Cardiac muscle cell (in vitro differentiated cells and primary cell): ENCODE results near the gene JAKMIP2. TPM values are rescaled to one million over a fixed set of nuclear protein-coding genes. Genes with fewer than 3 reads are reported as not detected.

Experiments used
- DNase-seq, 2 donors: peaks; one replicate each; pipeline versions ENCODE4 v3.0.0 to v3.0.0-alpha.2; 2010 to 2017; ENCODE audit warnings: low read depth in 1 of 2, low spot score in 1 of 2
- H3K27ac ChIP-seq: fragments of 200-600 bp; sonication (generic); 2 replicates; pipeline ENCODE4 v1.5.1; 2016
- H3K27me3 ChIP-seq: fragments of 200-600 bp; sonication (generic); 2 replicates; pipeline ENCODE4 v1.6.0; 2016; ENCODE audit warnings: control low read depth
- H3K36me3 ChIP-seq: fragments of 200-600 bp; sonication (generic); 2 replicates; pipeline ENCODE4 v1.5.1; 2016; ENCODE audit warnings: control low read depth
- H3K4me1 ChIP-seq: fragments of 200-600 bp; sonication (generic); 2 replicates; pipeline ENCODE4 v1.8.1; 2017; ENCODE audit warnings: low read depth, mild to moderate bottlenecking, mixed run types
- H3K4me3 ChIP-seq: fragments of 200-600 bp; sonication (generic); 2 replicates; pipeline ENCODE4 v1.5.1; 2016; ENCODE audit warnings: mild to moderate bottlenecking
- H3K9me3 ChIP-seq: fragments of 200-600 bp; sonication (generic); 2 replicates; pipeline ENCODE4 v1.5.1; 2017; ENCODE audit warnings: low read depth, mild to moderate bottlenecking, control low read depth
- polyA plus RNA-seq: library from polyadenylated mRNA; unstranded; fragments of >200 nt; fragmentation: Nextera tagmentation; extraction: Ambion mirVana; gene quantifications from 2 replicates; pipeline ENCODE4 v1.2.1, GENCODE V29; 2016
- total RNA-seq: library from RNA; depleted of rRNA; stranded (reverse); fragments of >200 nt; gene quantifications from 2 replicates; pipeline ENCODE4 v1.2.3, GENCODE V29; 2016
- TF ChIP-seq, protein P1 (sequence below): IDR thresholded peaks from 2 replicates; pipeline ENCODE4 v1.5.1; 2012; ENCODE audit warnings: low read depth, mild to moderate bottlenecking, low read length

Gene JAKMIP2
- total and polyA plus RNA-seq, 2 experiments from 2014 or later = 14.5 to 15.9 TPM

DNA sequence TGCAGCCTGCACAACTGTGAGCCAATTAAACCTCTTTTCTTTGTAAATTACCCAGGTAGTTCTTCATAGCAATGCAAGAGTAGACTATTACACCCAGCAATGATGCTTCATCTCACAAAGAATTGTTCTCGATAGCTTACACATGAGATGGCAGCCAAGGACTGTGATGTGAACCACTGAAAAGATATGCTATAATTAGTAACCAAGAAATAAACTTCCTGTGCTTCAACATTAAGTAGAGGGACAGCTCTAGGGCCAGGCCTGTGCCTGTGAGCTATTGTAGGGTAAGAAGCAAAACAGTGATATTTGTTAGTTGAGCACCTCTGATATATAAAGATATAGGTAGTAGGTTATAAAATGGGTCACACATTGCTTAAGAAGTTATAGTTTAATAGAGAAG is 230.9 kb downstream of the JAKMIP2 start:
- Histone ChIP-seq H3K27ac (no peak overlapping the region), H3K4me3 (no peak overlapping the region), H3K4me1 (peaks cover 5% of the 10 kb centered on the region), H3K9me3 (no peaks in the 10 kb centered on the region), H3K36me3 (no peaks in the 10 kb centered on the region), H3K27me3 (no peaks in the 10 kb centered on the region)
- no peak for DNase-seq
- TF ChIP-seq, protein P1, sequence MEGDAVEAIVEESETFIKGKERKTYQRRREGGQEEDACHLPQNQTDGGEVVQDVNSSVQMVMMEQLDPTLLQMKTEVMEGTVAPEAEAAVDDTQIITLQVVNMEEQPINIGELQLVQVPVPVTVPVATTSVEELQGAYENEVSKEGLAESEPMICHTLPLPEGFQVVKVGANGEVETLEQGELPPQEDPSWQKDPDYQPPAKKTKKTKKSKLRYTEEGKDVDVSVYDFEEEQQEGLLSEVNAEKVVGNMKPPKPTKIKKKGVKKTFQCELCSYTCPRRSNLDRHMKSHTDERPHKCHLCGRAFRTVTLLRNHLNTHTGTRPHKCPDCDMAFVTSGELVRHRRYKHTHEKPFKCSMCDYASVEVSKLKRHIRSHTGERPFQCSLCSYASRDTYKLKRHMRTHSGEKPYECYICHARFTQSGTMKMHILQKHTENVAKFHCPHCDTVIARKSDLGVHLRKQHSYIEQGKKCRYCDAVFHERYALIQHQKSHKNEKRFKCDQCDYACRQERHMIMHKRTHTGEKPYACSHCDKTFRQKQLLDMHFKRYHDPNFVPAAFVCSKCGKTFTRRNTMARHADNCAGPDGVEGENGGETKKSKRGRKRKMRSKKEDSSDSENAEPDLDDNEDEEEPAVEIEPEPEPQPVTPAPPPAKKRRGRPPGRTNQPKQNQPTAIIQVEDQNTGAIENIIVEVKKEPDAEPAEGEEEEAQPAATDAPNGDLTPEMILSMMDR = no peak

DNA sequence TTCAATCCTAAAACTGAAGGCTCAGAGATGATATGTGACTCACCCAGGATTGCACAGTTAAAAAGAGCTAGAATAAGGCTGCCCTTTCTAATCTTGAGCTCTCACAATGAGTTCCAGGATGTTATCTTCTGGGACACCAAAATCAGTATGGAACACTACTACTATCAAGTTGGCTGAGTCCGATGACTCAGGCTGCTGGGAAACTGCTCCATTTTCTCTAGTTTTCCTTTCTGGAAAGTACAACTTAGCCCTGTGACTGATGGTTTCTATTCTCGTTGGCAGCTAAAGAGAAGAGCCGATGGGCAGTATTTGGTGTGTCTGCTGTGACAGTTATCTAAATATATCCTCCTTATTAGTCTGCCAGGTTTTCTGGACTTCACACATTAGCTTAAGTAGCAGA is 234.8 kb downstream of the JAKMIP2 start:
- Histone ChIP-seq H3K4me3 (no peak overlapping the region), H3K27me3 (no peaks in the 10 kb centered on the region), H3K27ac (no peak overlapping the region), H3K4me1 (peaks cover 5% of the 10 kb centered on the region), H3K9me3 (no peaks in the 10 kb centered on the region), H3K36me3 (no peaks in the 10 kb centered on the region)
- peak in 1 of 2 donors; percentile 74 for DNase-seq
- TF ChIP-seq, protein P1 = no peak

DNA sequence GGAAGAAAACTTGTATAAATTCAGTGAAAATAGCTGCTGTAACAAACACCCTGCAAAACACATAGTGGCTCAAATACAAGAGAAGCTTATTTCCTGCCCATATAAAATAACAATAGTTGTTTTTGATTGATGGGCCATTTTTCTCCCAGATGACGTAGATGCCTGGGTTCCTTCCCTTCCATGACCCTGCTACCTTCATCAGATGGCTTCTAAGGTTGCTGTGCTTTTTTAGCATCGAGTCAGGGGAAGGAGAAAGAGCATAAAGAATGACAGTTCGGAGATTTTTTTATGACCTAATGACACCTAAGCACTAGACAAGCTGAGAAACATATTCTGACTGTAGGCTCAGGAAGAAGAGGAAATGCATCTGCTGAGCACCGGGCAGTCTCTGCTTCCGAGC is 238.0 kb downstream of the JAKMIP2 start:
- Histone ChIP-seq H3K27me3 (no peaks in the 10 kb centered on the region), H3K27ac (no peak overlapping the region), H3K4me3 (no peak overlapping the region), H3K9me3 (no peaks in the 10 kb centered on the region), H3K36me3 (no peaks in the 10 kb centered on the region), H3K4me1 (peaks cover 5% of the 10 kb centered on the region)
- no peak for DNase-seq
- TF ChIP-seq, protein P1 = no peak

DNA sequence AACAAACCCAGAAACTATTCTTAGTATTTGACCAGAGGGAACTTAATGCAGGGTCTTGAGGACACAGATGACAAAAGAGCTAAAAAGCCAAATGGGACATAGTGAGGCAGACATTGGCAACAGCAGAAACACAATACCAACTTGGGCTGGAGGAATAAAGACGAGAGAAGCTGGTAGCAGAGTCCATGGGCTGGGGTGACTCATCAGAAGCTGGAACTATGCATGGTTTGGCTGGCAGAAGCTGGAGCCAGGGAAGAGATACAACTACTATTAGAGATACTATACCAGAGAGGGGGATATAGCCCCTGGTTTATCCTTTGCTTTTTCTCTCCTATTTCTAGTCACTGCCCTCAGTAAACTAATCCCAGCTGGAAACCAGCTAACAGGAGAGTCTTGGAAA is 243.5 kb downstream of the JAKMIP2 start:
- Histone ChIP-seq H3K4me1 (no peaks in the 10 kb centered on the region), H3K27ac (no peak overlapping the region), H3K27me3 (no peaks in the 10 kb centered on the region), H3K9me3 (no peaks in the 10 kb centered on the region), H3K4me3 (no peak overlapping the region), H3K36me3 (no peaks in the 10 kb centered on the region)
- TF ChIP-seq, protein P1 = no peak
- peak in 1 of 2 donors; percentile 48 for DNase-seq

DNA sequence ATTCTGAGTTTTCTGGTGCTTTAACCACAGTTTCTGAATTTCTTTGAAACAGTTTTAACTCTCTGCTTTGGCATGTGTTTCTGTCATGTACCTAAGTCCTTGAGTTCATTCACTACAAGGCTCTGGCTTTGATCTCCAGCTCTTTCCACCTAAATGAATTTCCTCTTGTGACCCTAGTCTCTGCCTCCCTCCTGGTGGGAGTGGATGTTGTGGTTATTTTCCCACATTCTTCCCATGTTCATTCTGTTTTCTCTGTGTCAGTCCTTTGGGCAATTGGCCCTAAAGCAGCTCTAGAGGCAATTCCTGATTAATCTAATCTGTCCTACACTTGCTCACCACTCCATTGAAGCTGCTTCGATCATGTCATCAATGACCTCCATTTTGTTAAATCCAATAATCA is 244.3 kb downstream of the JAKMIP2 start:
- no peak overlapping the region for H3K27ac ChIP-seq
- H3K36me3 ChIP-seq = no peaks in the 10 kb centered on the region
- TF ChIP-seq, protein P1 = no peak
- no peaks in the 10 kb centered on the region for H3K27me3 ChIP-seq
- H3K9me3 ChIP-seq = no peaks in the 10 kb centered on the region
- peak in 1 of 2 donors; percentile 59 for DNase-seq
- no peak overlapping the region for H3K4me3 ChIP-seq
- no peaks in the 10 kb centered on the region for H3K4me1 ChIP-seq

Other genes with a start within 250 kb of the JAKMIP2 start
- not detected in 2 replicates for gene SPINK1, start 48.9 kb upstream of the JAKMIP2 start, total RNA-seq
- gene SPINK1, start 48.9 kb upstream of the JAKMIP2 start, polyA plus RNA-seq = 2.6 TPM in 1 of 2 replicates, not detected in the other
- not detected in 2 replicates for gene SCGB3A2, start 96.0 kb upstream of the JAKMIP2 start, total RNA-seq
- gene SCGB3A2, start 96.0 kb upstream of the JAKMIP2 start, polyA plus RNA-seq = 0.37 TPM in 1 of 2 replicates, not detected in the other
- not detected in 2 replicates for gene C5orf46, start 123.8 kb upstream of the JAKMIP2 start, total RNA-seq
- 0.43 TPM in 1 of 2 replicates, not detected in the other for gene C5orf46, start 123.8 kb upstream of the JAKMIP2 start, polyA plus RNA-seq